NCI-H2081 treated with DMSO at 0.1 percent for 48 hours (cell line): ENCODE results near the gene ABCB7.
"Not testable (repeated sequence)": the region's sequence is repeated elsewhere in the genome, so short reads cannot be mapped to it uniquely, and the experiment has no call there.

Source experiments
- DNase-seq: peaks from one replicate; lab custom pipeline; 2025; lab: John Stamatoyannopoulos, UW

Gene ABCB7

DNA sequence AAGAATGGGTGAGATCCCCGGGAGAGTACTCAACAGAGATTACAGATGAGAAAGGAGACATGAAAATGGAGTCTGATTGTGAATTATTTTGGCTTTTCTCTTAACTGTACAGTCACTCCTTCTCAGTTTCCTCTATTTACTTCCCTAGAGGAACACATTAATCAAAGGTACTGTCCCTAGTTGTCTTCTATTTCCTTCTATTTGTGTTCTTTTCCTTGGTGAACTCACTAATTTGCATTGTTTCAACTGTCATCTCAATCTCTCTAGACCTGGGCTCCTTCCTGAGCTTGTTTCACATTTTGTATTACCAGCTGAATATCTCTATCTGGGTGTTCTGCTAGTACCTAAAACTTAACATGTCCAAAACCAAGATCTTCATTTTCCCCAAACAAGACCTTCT is 59.8 kb downstream of the ABCB7 start:
- no peak for DNase-seq

DNA sequence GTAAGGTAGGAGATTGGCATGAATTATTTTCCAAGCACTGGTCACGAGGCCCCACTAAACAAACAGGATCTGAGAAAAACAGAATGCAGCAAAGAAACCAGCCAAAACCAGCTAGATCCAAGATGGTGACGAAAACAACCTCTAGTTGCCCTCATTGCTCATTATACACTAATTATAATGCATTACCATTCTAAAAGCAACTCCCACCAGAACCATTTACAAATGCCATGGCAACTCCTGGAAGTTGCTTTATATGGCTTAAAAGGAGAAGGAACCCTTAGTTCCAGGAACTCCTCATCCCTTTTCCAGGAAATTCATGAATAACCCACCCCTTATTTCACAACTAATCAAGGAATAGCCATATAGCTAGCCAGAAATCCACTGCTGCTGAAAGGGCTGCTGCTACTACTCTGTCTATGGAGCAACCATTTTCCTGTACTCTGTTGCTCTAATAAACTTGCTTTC is 69.3 kb downstream of the ABCB7 start:
- no peak for DNase-seq

DNA sequence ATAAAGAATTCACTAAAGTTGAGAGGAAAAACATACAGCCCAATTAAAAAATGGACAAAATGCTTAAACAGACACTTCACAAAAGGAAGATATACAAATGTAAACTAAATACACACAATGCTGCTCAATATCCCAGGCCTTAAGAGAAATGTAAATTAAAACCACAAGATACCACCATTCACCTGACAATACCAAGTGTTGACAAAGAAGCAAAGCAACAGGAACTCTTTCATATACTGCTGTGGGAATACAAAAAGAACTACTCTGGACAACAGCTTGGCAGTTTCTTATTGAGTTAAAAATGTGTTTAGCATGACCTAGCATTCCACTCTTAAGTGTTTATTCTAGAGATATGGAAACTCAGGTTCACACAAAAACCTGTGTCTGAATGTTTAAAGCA is 71.3 kb downstream of the ABCB7 start:
- DNase-seq = no peak

DNA sequence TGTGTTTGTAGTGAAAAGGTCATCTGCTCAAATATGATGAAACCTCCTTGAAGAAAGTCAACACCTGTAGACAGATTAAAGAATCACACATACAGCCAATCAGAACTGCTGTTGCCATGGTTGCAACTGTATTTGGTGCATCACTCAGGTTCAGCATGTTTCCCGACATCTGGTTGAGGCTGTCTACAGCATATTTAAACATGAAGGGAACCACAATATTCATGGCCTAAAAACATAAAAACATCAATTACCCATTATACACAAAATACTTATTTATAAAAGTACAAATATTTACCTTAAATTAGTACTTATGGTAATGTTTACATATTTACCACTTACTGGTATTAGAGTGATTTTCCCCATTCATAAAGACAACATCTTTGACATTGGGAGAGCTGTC is 79.7 kb downstream of the ABCB7 start:
- no peak for DNase-seq

- no peak for DNase-seq
Observed at GRCh38 chrX:75074475-75074874, 81.6 kb downstream of the ABCB7 start.

GRCh38 chrX:75071334-75071733 is 84.7 kb downstream of the ABCB7 start:
- no peak for DNase-seq

DNA sequence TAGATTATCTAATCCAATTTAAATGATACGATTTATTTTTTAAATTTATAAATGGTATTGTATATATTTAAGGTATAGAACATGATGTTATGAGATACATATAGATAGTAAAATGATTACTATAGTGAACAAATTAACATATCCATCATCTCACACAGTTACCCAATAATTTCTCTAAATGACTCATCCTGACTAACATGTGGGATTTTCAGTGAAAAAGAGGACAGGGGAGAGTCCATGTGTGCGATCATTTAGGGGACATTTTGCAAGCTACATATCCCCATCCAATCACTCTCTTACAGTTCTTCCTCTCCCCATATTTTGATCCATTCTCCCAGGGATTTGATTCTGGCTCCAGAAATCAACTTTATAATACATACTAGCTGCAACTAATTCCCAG is 88.2 kb downstream of the ABCB7 start:
- no peak for DNase-seq

GRCh38 chrX:75061701-75062100 is 94.4 kb downstream of the ABCB7 start:
- DNase-seq = no peak

DNA sequence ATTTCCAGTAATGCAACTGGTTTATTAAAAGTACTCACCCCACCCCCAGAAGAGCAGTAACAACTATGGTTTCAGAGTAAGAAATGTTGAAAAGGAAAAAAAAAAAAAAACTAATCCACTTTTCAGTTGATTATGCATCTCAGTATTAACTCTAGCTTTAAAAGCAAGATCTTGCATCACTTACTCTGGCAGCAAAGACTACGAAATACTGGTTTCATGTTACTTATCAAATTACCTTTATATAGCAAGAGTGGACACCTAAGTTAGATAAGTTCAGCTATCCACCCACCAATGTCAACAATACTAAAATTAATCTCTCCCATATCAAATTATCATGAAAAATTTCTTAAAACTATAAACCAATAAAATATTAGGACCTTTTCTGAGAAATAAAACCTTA is 105.0 kb downstream of the ABCB7 start:
- DNase-seq = no peak

- DNase-seq = no peak
Observed at GRCh38 chrX:75045369-75045768, 110.7 kb downstream of the ABCB7 start.

- DNase-seq = not testable (repeated sequence)
Observed at GRCh38 chrX:75044142-75044541, 111.9 kb downstream of the ABCB7 start.

GRCh38 chrX:75038925-75039324 is 117.2 kb downstream of the ABCB7 start:
- DNase-seq = no peak
